ENCODE measurements around the gene CPVL.

Gene CPVL

GRCh38 chr7:28960071-28960840, 186.1 kb downstream of the CPVL start:
- no peak for ATAC-seq

DNA sequence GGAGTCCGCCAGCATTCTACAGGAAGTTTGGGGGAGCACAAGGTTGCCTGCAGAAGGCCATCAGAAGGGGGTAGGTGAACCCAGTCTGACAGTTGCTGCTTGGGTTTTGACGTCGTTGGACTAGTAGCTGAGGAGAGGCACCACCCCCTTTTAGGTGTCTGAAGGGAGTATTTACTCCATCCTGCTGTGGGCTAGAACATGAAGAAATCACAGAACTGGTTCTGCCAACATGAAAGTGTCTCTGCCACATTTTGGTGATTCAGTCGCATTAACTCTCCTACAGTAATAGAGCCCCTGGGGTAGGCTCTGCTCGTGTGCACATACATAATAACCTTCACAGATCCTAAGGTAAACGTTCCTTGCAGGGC, 187.4 kb downstream of the CPVL start:
- ATAC-seq, result no peak

- no peak for ATAC-seq
These were observed 187.9 kb downstream of the CPVL start, which contains the start of gene TRIL for GRCh38 chr7:28958235-28958979. TRIL (minus strand) TSS chr7:28958330; CDS start chr7:28958046, 284 bp downstream.

DNA sequence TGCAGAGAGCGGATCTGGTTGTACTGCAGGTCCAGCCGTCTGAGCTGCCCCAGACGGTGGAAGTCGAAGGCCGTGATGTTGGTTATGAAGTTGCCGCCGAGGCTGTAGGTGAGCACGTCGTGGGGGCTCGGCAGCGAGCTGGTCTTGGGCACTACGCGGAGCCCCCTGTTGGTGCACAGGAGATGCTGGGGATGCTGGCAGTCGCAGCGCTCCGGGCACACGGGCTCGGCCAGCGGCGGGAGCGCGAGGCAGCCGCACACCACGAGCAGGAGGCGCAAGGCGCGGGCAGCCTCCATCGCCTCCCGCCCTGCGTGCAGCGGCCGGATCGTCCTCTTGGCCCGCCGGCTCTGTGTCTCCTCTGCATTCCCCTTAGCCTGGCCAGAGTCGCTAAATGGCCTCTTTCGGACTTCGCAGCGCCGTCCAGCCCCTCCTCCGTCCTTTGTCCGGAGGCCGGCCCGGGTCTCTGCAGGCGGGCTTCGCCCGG, 188.5 kb downstream of the CPVL start:
- ATAC-seq, result no peak

- no peak for ATAC-seq
These were observed 189.1 kb downstream of the CPVL start for GRCh38 chr7:28957064-28957750.

- no peak for ATAC-seq
These were observed 189.7 kb downstream of the CPVL start for GRCh38 chr7:28956608-28957063.

DNA sequence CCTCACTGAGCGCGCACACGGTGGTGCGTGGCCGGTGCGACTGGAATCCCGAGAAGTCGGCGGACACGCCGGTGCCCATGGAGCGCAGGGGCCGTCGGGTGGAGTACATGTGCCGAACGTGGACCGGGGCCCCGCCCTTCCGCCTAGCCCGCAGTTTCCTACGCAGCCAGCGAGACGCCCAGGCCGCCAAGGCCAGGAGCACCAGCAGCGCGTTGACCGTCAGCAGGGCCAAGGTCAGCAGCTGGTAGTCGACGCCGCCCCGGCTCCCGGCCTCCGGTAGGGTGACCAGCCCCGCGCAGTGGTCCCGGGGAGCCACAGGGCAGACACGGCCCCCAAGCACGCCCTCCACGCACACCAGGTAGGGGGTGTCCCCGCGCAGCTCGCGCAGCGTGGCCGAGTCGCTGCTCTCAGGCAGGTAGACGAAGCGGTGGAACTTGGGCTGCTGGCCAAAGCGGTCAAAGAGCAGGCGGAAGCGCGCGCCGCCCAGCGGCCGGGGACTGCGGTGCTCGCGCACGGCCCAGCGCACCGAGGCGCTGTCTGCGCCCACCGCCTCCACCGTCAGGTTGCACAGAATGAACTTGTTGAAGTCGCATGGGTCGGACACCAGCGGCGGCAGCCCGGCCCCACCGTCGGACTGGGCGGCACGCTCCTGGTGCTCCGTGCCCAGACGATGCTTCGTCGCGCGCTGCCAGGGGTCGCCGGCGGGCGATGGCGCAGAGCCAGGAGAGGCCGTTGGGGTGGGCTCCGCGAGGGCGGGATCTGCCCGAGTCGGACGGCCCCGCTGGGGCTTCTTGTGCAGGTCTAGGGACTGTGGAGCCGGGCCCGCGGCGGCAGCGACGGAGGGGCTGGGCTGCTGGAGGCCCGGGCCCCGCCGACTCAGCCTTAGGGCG, 190.4 kb downstream of the CPVL start:
- no peak for ATAC-seq

DNA sequence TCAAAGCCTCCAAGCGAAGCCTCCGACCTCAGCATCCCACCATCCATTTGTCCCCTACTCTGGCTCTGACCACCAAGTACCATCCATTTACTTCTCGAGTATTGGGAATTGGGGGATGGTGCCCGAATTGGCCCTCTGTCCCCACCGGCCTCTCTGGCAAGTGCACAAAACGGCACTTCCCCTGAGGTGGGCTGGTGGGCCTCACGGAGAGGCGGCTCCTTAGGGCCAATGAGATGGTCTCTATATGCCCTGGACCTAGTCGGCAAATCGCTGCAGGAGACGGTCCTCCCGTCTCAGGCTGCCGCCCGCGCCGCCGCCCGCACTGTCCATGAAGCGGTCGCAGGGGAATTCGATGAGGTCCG, 191.0 kb downstream of the CPVL start:
- ATAC-seq, result no peak

DNA sequence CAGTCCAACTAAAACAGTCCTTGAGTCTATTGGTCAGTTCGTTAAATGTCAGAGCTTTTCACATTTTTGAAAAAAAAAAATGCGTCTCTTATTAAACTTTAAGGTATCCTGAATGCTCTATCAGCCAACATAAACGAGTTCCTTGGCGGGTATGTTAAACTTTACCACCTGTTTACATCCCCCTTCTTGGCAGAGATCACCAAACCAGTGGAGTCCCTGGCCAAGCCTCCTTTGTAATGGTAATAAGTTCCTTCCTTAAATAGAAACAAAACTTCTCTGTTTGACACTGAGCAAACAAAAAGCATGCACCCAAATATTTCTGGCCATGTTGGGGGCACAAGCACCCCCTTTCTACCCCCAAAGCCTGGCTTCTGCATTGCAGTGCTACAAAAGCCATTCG, 191.4 kb downstream of the CPVL start:
- no peak for ATAC-seq

DNA sequence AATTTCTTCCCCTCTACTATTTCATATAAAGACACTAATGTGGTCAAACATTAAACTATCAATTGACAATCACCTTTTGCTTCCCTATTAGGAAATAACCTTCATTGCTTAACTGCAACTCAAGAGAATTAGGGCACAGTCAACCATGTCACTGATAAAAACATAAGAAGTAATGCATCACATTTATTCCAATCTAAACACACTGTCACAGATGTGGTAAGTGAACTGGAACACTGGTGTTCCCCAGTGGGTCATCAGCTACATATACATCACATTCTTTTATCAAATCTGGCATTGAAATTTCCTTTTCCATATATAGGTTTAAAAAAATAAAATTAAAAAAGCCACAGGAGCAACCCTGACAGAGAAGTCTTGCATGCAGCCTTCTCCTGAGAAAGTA, 191.9 kb downstream of the CPVL start:
- ATAC-seq, result no peak

DNA sequence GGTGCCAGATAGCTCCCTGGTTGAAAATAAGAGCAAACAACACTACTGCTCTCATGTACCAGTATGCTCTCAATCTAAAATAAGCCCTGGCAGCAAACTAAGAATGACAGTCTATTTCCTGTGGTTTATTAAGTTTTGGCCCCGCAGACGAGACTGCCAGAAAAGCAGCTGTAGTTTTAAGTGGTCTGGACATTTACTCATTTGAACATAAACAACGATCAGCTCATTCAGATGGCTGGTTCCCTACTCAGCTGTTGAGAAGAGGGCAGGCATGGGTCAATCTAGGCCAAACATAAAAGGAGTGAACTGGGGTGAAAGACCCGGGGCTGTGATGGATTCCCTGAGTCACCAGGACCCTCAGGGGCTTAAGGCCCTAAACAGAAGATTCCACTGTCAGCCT, 192.7 kb downstream of the CPVL start:
- ATAC-seq, result no peak

All from activated CD4-positive, CD25-positive, alpha-beta regulatory T cell treated with anti-CD3 and anti-CD28 coated beads, Interleukin-2, amount 50 U/mL, for 24 hours (primary cell).